Epithelial cell of esophagus (primary cell): ENCODE measurements around the gene HIF3A.

Experiments used
- DNase-seq: peaks from one replicate; pipeline ENCODE4 v3.0.0; 2010; ENCODE audit warnings: low read depth
- H3K4me3 ChIP-seq: 2 replicates; pipeline ENCODE4 v1.5.1; 2011; ENCODE audit warnings: mild to moderate bottlenecking, low read length, control low read depth
- TF ChIP-seq, protein P1 (sequence below): IDR thresholded peaks from 2 replicates; pipeline ENCODE4 v1.5.1; 2011; ENCODE audit warnings: low read depth, mild to moderate bottlenecking, low read length, control low read depth, inconsistent platforms; ENCODE audit not compliant: insufficient read depth; ENCODE audit errors: missing control alignments

HIF3A gene

DNA sequence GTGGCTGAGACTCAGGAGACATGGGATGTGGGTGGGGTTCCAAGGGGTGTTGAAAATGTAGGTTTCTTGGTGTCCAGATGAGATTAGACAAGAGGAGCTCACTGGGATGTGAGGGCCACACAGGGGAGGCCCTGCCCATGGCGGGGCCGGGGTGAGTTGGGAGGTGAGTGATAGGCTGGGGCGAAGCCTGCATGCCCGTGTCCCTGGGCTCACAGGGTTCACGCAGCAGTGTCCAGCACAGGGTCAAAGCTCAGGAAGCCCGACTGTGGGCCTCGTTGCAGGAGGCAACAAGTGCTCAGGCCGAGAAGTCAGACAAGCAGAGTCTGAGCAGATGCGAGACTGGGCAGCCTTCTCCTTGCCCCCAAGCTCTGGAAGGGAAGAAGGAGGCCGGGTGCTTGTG lies 89.3 kb downstream of the HIF3A start:
- H3K4me3 ChIP-seq = no peak overlapping the region
- TF ChIP-seq, protein P1, sequence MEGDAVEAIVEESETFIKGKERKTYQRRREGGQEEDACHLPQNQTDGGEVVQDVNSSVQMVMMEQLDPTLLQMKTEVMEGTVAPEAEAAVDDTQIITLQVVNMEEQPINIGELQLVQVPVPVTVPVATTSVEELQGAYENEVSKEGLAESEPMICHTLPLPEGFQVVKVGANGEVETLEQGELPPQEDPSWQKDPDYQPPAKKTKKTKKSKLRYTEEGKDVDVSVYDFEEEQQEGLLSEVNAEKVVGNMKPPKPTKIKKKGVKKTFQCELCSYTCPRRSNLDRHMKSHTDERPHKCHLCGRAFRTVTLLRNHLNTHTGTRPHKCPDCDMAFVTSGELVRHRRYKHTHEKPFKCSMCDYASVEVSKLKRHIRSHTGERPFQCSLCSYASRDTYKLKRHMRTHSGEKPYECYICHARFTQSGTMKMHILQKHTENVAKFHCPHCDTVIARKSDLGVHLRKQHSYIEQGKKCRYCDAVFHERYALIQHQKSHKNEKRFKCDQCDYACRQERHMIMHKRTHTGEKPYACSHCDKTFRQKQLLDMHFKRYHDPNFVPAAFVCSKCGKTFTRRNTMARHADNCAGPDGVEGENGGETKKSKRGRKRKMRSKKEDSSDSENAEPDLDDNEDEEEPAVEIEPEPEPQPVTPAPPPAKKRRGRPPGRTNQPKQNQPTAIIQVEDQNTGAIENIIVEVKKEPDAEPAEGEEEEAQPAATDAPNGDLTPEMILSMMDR = no peak
- DNase-seq = no peak

DNA sequence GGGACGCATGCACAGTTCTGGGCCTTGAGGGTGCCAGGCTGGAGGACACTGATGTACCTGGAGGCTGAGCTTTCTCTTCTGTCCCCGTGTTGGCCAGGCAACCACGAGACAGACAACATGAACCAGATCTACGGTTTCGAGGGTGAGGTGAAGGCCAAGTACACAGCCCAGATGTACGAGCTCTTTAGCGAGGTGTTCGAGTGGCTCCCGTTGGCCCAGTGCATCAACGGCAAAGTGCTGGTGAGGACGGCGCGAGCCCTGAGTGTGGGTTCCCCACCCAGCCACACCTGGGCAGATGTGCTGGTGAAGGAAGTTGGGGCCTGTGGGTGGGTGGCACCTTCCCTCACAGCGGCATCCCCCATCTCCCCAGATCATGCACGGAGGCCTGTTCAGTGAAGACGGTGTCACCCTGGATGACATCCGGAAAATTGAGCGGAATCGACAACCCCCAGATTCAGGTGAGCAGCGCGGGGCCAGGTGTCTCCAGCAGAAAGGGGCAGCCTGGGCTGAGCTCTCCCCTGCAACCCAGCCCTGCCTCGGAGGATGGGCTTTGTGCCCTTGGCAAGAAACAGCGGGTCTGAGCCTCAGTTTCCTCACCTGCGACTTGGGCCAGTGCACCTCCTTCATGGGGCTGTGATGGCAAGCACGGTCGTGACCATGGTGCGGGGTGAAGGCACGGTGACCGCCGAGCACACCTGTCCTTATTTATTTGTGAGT lies 90.3 kb downstream of the HIF3A start:
- H3K4me3 ChIP-seq = no peak overlapping the region
- DNase-seq = no peak
- TF ChIP-seq, protein P1 = no peak

DNA sequence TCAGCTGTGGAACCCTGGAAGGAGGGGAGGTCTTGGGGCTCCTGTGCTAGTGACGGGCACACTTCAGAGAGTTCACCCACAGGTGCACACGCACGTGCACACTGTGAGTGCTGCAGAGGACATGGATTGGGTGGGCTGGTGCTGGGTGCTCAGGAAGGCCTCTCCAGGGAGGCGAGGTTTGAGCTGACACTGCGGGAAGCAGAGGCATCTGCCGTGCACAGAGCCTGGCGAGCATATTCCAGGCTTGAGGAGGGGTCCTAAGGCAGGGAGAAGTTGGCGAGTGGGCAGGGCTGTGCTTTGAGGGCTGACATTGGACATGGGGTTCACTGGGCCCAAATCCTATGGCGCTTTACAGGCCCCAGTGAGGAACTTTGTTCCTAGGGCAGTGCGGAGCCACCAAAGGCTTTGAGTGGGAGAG lies 90.9 kb downstream of the HIF3A start:
- no peak overlapping the region for H3K4me3 ChIP-seq
- TF ChIP-seq, protein P1 = no peak
- no peak for DNase-seq

DNA sequence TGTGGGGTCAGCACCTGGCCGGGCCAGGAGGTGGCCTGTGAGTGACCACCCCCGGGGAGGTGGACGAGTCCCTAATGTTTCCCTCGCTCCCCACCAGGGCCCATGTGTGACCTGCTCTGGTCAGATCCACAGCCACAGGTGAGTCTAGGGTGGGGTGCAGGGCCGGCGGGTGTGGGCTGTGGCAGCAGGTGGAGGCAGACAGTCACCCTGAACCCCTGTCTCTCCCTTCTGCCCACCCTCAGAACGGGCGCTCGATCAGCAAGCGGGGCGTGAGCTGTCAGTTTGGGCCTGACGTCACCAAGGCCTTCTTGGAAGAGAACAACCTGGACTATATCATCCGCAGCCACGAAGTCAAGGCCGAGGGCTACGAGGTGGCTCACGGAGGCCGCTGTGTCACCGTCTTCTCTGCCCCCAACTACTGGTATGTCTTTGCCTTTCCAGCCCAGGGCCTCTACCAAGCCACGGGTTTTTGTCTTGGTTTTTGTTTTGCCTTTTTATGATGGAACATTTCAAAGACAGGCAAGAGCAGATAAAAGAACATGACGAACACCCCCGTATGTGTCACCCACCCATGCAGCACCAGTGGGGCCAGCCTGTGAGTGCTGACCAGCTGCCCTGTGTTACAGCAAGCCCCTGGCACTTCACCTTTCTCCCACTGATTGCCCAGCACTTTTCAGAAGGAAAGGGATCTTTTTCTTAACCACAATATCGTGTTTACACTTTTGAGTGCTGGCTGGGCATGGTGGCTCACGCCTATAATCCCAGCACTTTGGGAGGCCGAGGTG lies 91.7 kb downstream of the HIF3A start:
- H3K4me3 ChIP-seq = no peak overlapping the region
- DNase-seq = no peak
- TF ChIP-seq, protein P1 = no peak

DNA sequence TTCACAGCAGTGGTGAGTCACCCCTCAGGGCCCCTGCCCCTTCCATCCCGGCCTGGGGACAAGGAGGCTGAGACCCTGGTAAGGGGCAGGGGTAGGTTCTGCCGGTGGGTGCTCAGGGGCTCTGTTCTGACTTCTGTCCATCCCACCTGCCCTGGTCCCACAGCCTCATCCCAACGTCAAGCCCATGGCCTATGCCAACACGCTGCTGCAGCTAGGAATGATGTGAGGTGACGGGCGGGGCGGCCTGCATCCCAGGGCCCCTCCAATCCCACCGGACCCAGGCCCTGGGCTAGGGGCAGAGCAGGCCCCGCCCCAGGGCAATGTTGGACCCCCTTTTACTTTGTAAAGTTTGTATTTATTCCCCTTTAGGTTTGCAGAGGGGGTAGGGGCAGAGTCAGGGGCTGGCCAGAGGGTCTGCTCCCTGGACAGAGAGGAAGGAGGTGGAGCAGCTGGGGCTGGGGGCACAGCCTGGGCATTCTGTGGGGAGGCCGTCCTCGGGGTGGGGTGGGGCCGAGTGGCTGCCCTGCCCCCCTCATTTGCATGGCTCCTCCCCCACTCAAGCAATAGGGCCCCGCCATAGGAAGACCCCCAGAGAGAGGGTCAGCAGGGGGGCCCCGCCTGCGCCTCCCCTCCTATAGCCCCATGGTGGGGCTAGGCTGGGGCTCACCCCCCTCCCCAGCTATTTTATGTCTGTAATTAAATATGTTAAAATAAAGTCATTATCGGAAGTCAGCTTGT lies 93.4 kb downstream of the HIF3A start:
- H3K4me3 ChIP-seq = no peak overlapping the region
- DNase-seq = no peak
- TF ChIP-seq, protein P1 = no peak

DNA sequence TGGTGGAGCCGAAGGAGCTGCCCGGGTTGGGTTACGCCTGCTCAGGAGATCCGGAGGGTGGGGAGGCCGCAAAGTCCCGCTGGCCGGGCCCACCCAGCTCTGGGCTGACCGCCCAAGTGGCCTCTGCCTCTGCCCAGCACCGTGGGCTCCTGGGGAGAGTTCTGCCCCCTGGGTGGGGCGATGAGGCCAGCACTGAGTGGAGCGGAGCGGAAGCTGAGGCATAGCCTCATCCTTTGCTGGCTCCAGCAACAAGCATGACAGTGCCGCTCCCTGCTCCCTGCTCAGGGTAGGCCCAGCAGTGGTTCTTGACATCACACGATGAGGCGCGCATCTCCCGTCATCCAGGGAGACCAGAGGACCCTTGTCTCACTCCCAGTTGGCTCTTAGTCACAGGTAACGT lies 94.0 kb downstream of the HIF3A start:
- TF ChIP-seq, protein P1 = no peak

More for the DNA sequence above, 94.0 kb downstream of the HIF3A start:
- DNase-seq = no peak
- H3K4me3 ChIP-seq = no peak overlapping the region
